Pancreas (tissue), 10 donors: ENCODE measurements around the gene SAMD8. TPM values are rescaled to one million over a fixed set of nuclear protein-coding genes. Genes with fewer than 3 reads are reported as not detected.
"Not testable (repeated sequence)": the region's sequence is repeated elsewhere in the genome, so short reads cannot be mapped to it uniquely, and the experiment has no call there.

Experiments used
- ATAC-seq, 4 donors: fragments of 200-7000 bp; cut with Tn5 transposase; one replicate each; pipeline versions ENCODE4 v1.8.0 to v1.9.1; 2020; ENCODE audit warnings: mild to moderate bottlenecking in 4 of 4, moderate library complexity in 4 of 4
- DNase-seq, 6 donors: peaks; one replicate each; pipeline ENCODE4 v3.0.0-alpha.2; 2020
- FAIRE-seq: peaks from 2 replicates; lab custom pipeline; 2012; peaks lifted over from hg19 to GRCh38; lab: Jason Lieb, UNC
- H3K27ac ChIP-seq, 4 donors: fragments of 200-600 bp; sonication (generic); 1 replicate in 3 of 4; 2 replicates in 1 of 4; pipeline versions ENCODE4 v1.5.0 to v1.8.0; 2020
- H3K27me3 ChIP-seq, 4 donors: fragments of 200-600 bp; one replicate each; pipeline ENCODE4 v1.8.0; 2021
- H3K36me3 ChIP-seq, 3 donors: fragments of 200-600 bp; sonication (generic) in 1 of 3; one replicate each; pipeline versions ENCODE4 v1.5.0 to v1.8.0; 2020 to 2021
- H3K4me1 ChIP-seq, 3 donors: fragments of 200-600 bp; one replicate each; pipeline ENCODE4 v1.8.0; 2021
- H3K4me3 ChIP-seq, 4 donors: fragments of 200-600 bp; sonication (generic) in 2 of 4; one replicate each; pipeline versions ENCODE4 v1.5.0 to v1.8.0; 2020 to 2021
- H3K9me3 ChIP-seq, 4 donors: fragments of 200-600 bp; one replicate each; pipeline ENCODE4 v1.8.0; 2021
- WGBS, 2 donors: extraction: QIAGEN DNeasy Blood & Tissue Kit; methylation state at CpG; one replicate each; pipeline ENCODE4 v1.1.7; 2013; 5-methylcytosine and 5-hydroxymethylcytosine counted together
- intact Hi-C, 3 donors: fragments of 100-400 bp; cut with DNase I; formaldehyde crosslinking; loops; one replicate each; pipeline versions ENCODE4 v1.11.1 to v1.14.2; 2022
- polyA plus RNA-seq, 2 donors: library from polyadenylated mRNA; stranded (reverse); fragments of 200-250 nt; gene quantifications; one replicate each; pipeline ENCODE4 v1.2.3, GENCODE V29; 2013
- total RNA-seq, 6 donors: library from RNA; stranded (reverse); fragmentation: NEBNext Ultra II Directional in 4 of 6; extraction: Animal tissue kit (Norgen Biotek cat#: 25700) in 4 of 6; gene quantifications; one replicate each; pipeline versions ENCODE4 v1.2.1 to v1.2.4, GENCODE V29; 2021 to 2023
- TF ChIP-seq, protein P1 (sequence below), 4 donors: fragments of 200-600 bp; sonication (generic) in 3 of 4; IDR thresholded peaks; one replicate each; pipeline versions ENCODE4 v1.5.0 to v1.8.0; 2021; ENCODE audit warnings: antibody characterized with exemption in 4 of 4
- donor health status: healthy with polysubstance abuse.
- donor health status: DM: no; HTN: no; CAD: no; lungs with moderate emphysema.
- donor health status: DM: no; HTN: no; CAD: no.
- donor health status: control.
- donor health status: control.
- donor health status: Bipolar disorder and iron deficiency.
- donor health status: DM: yes; HTN: yes; CAD: no.
- donor health status: DM: no; HTN: no; CAD: no.
- donor health status: DM: no; HTN: no; CAD: no.
- donor health status: DM: yes; HTN: yes; CAD: no.

Gene SAMD8
- total and polyA plus RNA-seq, 8 donors: 2.1 to 10.1 (median 6.2) TPM

DNA sequence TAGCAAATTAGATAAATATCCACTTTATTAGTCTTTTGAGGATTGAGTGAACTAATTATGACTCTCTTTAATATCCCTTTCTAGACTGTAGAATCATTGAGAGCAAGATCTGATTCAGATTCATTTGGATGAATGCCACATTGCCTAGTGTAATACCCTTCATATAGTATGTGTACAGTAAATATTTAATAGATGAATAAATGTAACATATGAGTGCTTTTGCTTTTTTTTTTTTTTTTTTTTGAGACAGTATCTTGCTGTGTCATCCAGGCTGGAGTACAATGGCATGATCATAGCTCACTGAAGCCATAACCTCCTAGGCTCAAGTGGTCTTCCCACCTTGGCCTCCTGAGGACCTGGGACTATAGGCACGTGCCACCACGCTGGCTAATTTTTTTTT, 14.8 kb downstream of the SAMD8 start:
- Histone ChIP-seq H3K4me1 (no peaks in the 10 kb centered on the region), H3K4me3 (no peak overlapping the region), H3K36me3 (no peaks in the 10 kb centered on the region), H3K27me3 (no peaks in the 10 kb centered on the region), H3K27ac (no peak overlapping the region), H3K9me3 (no peaks in the 10 kb centered on the region)
- FAIRE-seq: no peak
- ATAC-seq: no peak
- intact Hi-C loops: no loop called here
- TF ChIP-seq, protein P1, sequence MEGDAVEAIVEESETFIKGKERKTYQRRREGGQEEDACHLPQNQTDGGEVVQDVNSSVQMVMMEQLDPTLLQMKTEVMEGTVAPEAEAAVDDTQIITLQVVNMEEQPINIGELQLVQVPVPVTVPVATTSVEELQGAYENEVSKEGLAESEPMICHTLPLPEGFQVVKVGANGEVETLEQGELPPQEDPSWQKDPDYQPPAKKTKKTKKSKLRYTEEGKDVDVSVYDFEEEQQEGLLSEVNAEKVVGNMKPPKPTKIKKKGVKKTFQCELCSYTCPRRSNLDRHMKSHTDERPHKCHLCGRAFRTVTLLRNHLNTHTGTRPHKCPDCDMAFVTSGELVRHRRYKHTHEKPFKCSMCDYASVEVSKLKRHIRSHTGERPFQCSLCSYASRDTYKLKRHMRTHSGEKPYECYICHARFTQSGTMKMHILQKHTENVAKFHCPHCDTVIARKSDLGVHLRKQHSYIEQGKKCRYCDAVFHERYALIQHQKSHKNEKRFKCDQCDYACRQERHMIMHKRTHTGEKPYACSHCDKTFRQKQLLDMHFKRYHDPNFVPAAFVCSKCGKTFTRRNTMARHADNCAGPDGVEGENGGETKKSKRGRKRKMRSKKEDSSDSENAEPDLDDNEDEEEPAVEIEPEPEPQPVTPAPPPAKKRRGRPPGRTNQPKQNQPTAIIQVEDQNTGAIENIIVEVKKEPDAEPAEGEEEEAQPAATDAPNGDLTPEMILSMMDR (IDR thresholded peaks at IDR 0.05): no peak
- DNase-seq: no peak
- 96 to 97% methylated on average over 2 of the region's 2 CpGs for WGBS, 2 donors

DNA sequence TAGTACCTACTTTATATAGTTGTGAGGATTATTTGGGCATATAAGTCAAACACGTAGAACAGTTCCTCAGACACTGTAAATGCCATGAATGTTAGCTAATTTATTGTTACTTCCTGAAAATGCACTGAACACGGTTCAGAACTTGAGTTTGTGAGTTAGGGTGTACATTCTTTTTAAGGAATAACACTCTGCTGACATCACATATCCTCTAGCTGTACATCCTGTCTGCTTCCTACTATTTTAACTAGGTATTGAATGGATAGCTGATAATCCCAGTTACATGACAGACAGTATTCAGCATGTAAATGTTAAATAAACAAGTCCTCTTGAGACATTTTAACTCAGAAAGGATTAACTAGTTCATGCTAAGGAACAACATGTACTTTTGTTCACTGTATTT, 16.0 kb downstream of the SAMD8 start:
- Histone ChIP-seq H3K9me3 (no peaks in the 10 kb centered on the region), H3K4me3 (no peak overlapping the region), H3K36me3 (no peaks in the 10 kb centered on the region), H3K4me1 (no peaks in the 10 kb centered on the region), H3K27me3 (no peaks in the 10 kb centered on the region), H3K27ac (no peak overlapping the region)
- intact Hi-C loops: no loop called here
- WGBS, 2 donors: 63 to 66% methylated on average over 2 of the region's 2 CpGs
- FAIRE-seq (no peak), ATAC-seq (no peak), DNase-seq (no peak)
- TF ChIP-seq, protein P1 (IDR thresholded peaks at IDR 0.05): no peak

DNA sequence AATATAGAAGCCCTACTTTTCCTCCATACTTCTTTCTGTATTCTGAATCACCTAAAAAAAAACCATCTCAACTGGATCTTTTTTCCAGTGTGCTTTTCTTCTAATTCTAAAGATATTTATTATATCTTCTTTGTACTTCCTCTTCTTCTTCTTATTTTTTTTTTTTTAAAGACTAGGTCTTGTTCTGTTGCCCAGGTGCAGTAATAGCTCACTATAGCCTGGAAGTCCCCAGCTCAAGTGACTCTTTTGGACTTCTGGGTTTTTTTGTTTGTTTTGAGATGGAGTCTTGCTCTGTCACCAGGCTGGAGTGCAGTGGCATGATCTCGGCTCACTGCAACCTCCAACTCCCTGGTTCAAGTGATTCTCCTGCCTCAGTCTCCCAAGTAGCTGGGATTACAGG, 17.5 kb downstream of the SAMD8 start:
- DNase-seq, H3K9me3 ChIP-seq, intact Hi-C loops, H3K4me1 ChIP-seq, H3K27me3 ChIP-seq, FAIRE-seq, H3K4me3 ChIP-seq, ATAC-seq, H3K27ac ChIP-seq, H3K36me3 ChIP-seq: not testable (repeated sequence)
- 88 to 94% methylated on average over 1 of the region's 1 CpG for WGBS, 2 donors

DNA sequence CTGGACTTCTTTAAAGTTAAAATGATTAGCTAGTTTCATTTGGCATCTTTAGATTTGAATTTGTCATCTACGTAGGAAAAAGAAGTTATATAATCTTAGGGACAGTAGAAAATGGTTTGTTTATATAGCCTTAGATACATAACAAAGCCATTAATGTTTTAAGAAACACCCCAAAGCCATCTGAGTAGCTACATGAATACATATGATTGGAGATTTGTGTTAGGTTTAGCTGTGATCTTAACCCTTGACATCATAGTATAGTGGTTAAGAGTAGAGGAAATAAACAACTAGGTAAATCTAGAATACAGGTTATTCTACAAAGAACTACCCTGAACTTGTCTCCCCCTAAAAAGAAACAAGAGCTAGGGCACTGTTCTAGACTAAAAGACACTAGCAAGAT, 18.1 kb downstream of the SAMD8 start:
- 73 to 78% methylated on average over 1 of the region's 1 CpG for WGBS, 2 donors
- H3K4me1 ChIP-seq: no peaks in the 10 kb centered on the region
- DNase-seq: no peak
- ATAC-seq: no peak
- no peaks in the 10 kb centered on the region for H3K27me3 ChIP-seq
- intact Hi-C loops: no loop called here
- no peak overlapping the region for H3K27ac ChIP-seq
- FAIRE-seq: no peak
- H3K4me3 ChIP-seq: no peak overlapping the region
- H3K9me3 ChIP-seq: no peaks in the 10 kb centered on the region
- TF ChIP-seq, protein P1 (IDR thresholded peaks at IDR 0.05): no peak
- H3K36me3 ChIP-seq: no peaks in the 10 kb centered on the region

DNA sequence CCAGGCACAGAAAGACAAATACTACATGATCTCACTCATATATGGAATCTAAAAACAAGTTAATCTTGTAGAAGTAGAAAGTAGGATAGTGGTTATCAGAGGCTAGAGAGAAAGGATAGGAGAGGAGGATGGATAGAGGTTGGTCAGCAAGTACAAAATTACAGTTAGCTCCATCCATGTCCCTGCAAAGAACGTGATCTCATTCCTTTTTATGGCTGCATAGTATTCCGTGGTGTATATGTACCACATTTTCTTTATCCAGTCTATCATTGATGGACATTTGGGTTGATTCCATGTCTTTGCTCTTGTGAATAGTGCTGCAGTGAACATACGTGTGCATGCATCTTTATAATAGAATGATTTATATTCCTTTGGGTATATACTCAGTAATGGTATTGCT, 22.2 kb downstream of the SAMD8 start:
- not testable (repeated sequence) for FAIRE-seq
- WGBS, 2 donors: 82 to 85% methylated on average over 3 of the region's 3 CpGs

DNA sequence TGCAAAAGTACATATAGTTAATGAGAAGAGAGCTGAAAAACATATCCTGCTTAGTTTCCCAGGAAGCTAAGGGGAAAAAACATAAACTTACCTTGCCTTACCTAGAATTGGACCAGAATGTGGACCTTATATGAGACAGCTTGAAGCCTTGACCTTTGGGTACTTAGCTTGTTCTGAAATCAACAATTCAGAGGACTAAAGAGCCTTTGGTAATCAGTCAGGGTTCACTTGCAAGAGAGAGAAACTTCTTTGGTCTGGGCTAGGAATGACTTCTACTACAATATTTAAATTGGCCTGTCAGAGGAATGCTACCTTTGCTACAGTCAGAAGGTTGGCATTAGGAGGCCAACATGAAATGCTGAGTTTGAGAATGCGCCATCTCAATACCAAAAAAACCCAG, 24.9 kb downstream of the SAMD8 start:
- peaks cover 0 to 4% (median 4%) of the 10 kb centered on the region in 3 donors for H3K4me1 ChIP-seq
- FAIRE-seq (no peak), DNase-seq (no peak), ATAC-seq (no peak)
- H3K9me3 ChIP-seq: no peaks in the 10 kb centered on the region
- TF ChIP-seq, protein P1 (IDR thresholded peaks at IDR 0.05): no peak
- no peaks in the 10 kb centered on the region for H3K36me3 ChIP-seq
- no peak overlapping the region for H3K27ac ChIP-seq
- no peaks in the 10 kb centered on the region for H3K27me3 ChIP-seq
- 100% methylated on average over 1 of the region's 1 CpG for WGBS, 2 donors
- intact Hi-C loops: no loop called here
- no peak overlapping the region for H3K4me3 ChIP-seq

More for the DNA sequence above, 22.2 kb downstream of the SAMD8 start:
- H3K27ac ChIP-seq, H3K36me3 ChIP-seq, ATAC-seq, H3K9me3 ChIP-seq, DNase-seq, H3K4me3 ChIP-seq, H3K27me3 ChIP-seq, H3K4me1 ChIP-seq, intact Hi-C loops: not testable (repeated sequence)
